HAP-1 (cell line): ENCODE data around the gene VCP.

Experiments used
- DNase-seq, 2 experiments: peaks; one replicate each; pipeline ENCODE4 v3.0.0-alpha.2; 2016 to 2020; ENCODE audit warnings: low spot score in 2 of 2
- H3K27me3 ChIP-seq: fragments of 250-450 bp; sonication (Bioruptor Pico); 2 replicates; pipeline ENCODE4 v1.5.1; 2020; ENCODE audit warnings: low read depth, mild to moderate bottlenecking, moderate library complexity
- H3K36me3 ChIP-seq: fragments of 250-450 bp; sonication (Bioruptor Pico); replicated peaks from 2 replicates; pipeline ENCODE4 v1.5.1; 2020; ENCODE audit warnings: mild to moderate bottlenecking
- H3K4me1 ChIP-seq: fragments of 250-450 bp; sonication (Bioruptor Pico); 2 replicates; pipeline ENCODE4 v1.5.1; 2020; ENCODE audit warnings: mild to moderate bottlenecking
- H3K4me3 ChIP-seq: fragments of 250-450 bp; sonication (Bioruptor Pico); 2 replicates; pipeline ENCODE4 v1.5.1; 2020; ENCODE audit warnings: mild to moderate bottlenecking, moderate library complexity
- H3K9me3 ChIP-seq: fragments of 250-450 bp; sonication (Bioruptor Pico); 2 replicates; pipeline ENCODE4 v1.5.1; 2020; ENCODE audit warnings: mild to moderate bottlenecking, moderate library complexity
- in situ Hi-C: fragments of 300-500 bp; cut with MboI; formaldehyde crosslinking; loops from 3 replicates; pipeline ENCODE4 v1.14.3; 2020; ENCODE audit warnings: low sequenced_read_pairs, inconsistent platforms, mixed read lengths

VCP gene

GRCh38 chr9:35072461-35073278 is at the start of gene VCP:
VCP (minus strand) TSS chr9:35072625; CDS start chr9:35072353, 272 bp downstream.
- DNase-seq, result peak; percentile 98
- Histone ChIP-seq H3K9me3 (no peaks in the 10 kb centered on the region), H3K36me3 (peaks cover 66% of the 10 kb centered on the region), H3K27me3 (no peaks in the 10 kb centered on the region), H3K4me3 (peak within 1 kb of the TSS; percentile 81), H3K4me1 (peaks cover 13% of the 10 kb centered on the region)
- in situ Hi-C loops, result no loop called here

GRCh38 chr9:35116898-35117551 is 44.6 kb upstream of the VCP start:
- Histone ChIP-seq H3K36me3 (no peaks in the 10 kb centered on the region), H3K4me1 (peaks cover 17% of the 10 kb centered on the region), H3K4me3 (peak overlapping the region; percentile 46), H3K9me3 (no peaks in the 10 kb centered on the region), H3K27me3 (no peaks in the 10 kb centered on the region)
- in situ Hi-C loops, result loop anchor here (5.0 to 25.0 kb wide), 3 partner anchors 145 to 445 kb away; a partner anchor contains a TSS
- DNase-seq, result peak; percentile 82 to 95

- Histone ChIP-seq H3K9me3 (no peaks in the 10 kb centered on the region), H3K27me3 (no peaks in the 10 kb centered on the region), H3K4me3 (peak overlapping the region; percentile 46), H3K4me1 (peaks cover 20% of the 10 kb centered on the region), H3K36me3 (no peaks in the 10 kb centered on the region)
- in situ Hi-C loops, result loop anchor here (5.0 to 25.0 kb wide), 3 partner anchors 146 to 446 kb away; a partner anchor contains a TSS
- no peak for DNase-seq
Measured at GRCh38 chr9:35116539-35116897, 44.1 kb upstream of the VCP start.

- Histone ChIP-seq H3K4me1 (peaks cover 20% of the 10 kb centered on the region), H3K4me3 (peak within 1 kb of the TSS; percentile 46), H3K9me3 (no peaks in the 10 kb centered on the region), H3K27me3 (no peaks in the 10 kb centered on the region), H3K36me3 (no peaks in the 10 kb centered on the region)
- peak; percentile 95 to 100 for DNase-seq
- in situ Hi-C loops, result loop anchor here (5.0 to 25.0 kb wide), 3 partner anchors 146 to 446 kb away; a partner anchor contains a TSS
Measured at GRCh38 chr9:35115680-35116538, 43.5 kb upstream of the VCP start, which contains the start of gene ATOSB. ATOSB (minus strand) TSS chr9:35115862; CDS start chr9:35108274, 7,588 bp downstream.

- peak in 1 of 2 experiments; percentile 62 for DNase-seq
- H3K4me1 ChIP-seq, result peaks cover 20% of the 10 kb centered on the region
- H3K4me3 ChIP-seq, result peak overlapping the region; percentile 46
- in situ Hi-C loops, result loop anchor here (5.0 to 25.0 kb wide), 3 partner anchors 147 to 447 kb away; a partner anchor contains a TSS
- H3K27me3 ChIP-seq, result no peaks in the 10 kb centered on the region
- H3K9me3 ChIP-seq, result no peaks in the 10 kb centered on the region
- H3K36me3 ChIP-seq, result no peaks in the 10 kb centered on the region
Measured at GRCh38 chr9:35114840-35115628, 42.6 kb upstream of the VCP start.

- Histone ChIP-seq H3K4me1 (peaks cover 20% of the 10 kb centered on the region), H3K36me3 (no peaks in the 10 kb centered on the region), H3K4me3 (peak overlapping the region; percentile 46), H3K27me3 (no peaks in the 10 kb centered on the region), H3K9me3 (no peaks in the 10 kb centered on the region)
- DNase-seq, result peak; percentile 94 to 96
- in situ Hi-C loops, result loop anchor here (25.0 kb wide), 1 partner anchor 448 kb away; a partner anchor contains a TSS
Measured at GRCh38 chr9:35114113-35114839, 41.9 kb upstream of the VCP start.

GRCh38 chr9:35112257-35113020 is 40.0 kb upstream of the VCP start:
- Histone ChIP-seq H3K4me1 (peaks cover 20% of the 10 kb centered on the region), H3K4me3 (no peak overlapping the region), H3K27me3 (no peaks in the 10 kb centered on the region), H3K9me3 (no peaks in the 10 kb centered on the region), H3K36me3 (no peaks in the 10 kb centered on the region)
- in situ Hi-C loops, result loop anchor here (25.0 kb wide), 1 partner anchor 450 kb away; a partner anchor contains a TSS
- no peak for DNase-seq

- Histone ChIP-seq H3K4me1 (peaks cover 17% of the 10 kb centered on the region), H3K27me3 (no peaks in the 10 kb centered on the region), H3K36me3 (no peaks in the 10 kb centered on the region), H3K4me3 (peak overlapping the region; percentile 35), H3K9me3 (no peaks in the 10 kb centered on the region)
- in situ Hi-C loops, result loop anchor here (25.0 kb wide), 1 partner anchor 451 kb away; a partner anchor contains a TSS
- peak; percentile 97 to 98 for DNase-seq
Measured at GRCh38 chr9:35111001-35111933, 38.8 kb upstream of the VCP start.

GRCh38 chr9:35110327-35110761 is 37.9 kb upstream of the VCP start:
- no peak for DNase-seq
- Histone ChIP-seq H3K4me3 (no peak overlapping the region), H3K36me3 (no peaks in the 10 kb centered on the region; the same call in 1 of the 2 replicates), H3K4me1 (peaks cover 17% of the 10 kb centered on the region), H3K27me3 (no peaks in the 10 kb centered on the region), H3K9me3 (no peaks in the 10 kb centered on the region)
- in situ Hi-C loops, result loop anchor here (25.0 kb wide), 1 partner anchor 452 kb away; a partner anchor contains a TSS

GRCh38 chr9:35108946-35109575 is 36.6 kb upstream of the VCP start:
- peaks cover 7% of the 10 kb centered on the region for H3K4me1 ChIP-seq
- no peaks in the 10 kb centered on the region for H3K9me3 ChIP-seq
- no peaks in the 10 kb centered on the region for H3K27me3 ChIP-seq
- H3K36me3 ChIP-seq, result no peaks in the 10 kb centered on the region; the same call in 1 of the 2 replicates
- no peak for DNase-seq
- in situ Hi-C loops, result loop anchor here (25.0 kb wide), 1 partner anchor 453 kb away; a partner anchor contains a TSS
- no peak overlapping the region for H3K4me3 ChIP-seq
